Trophoblast cell (in vitro differentiated cells and primary cell): Measurements from ENCODE around the gene PRKAR1B.
A peak's percentile ranks its signal among the peaks of the same experiment; 100 is the strongest.

Source experiments
- DNase-seq, 2 donors: peaks; one replicate each; pipeline ENCODE4 v3.0.0-alpha.2; 2016
- H2AFZ ChIP-seq: 2 replicates; pipeline ENCODE4 v1.6.1; 2013; ENCODE audit warnings: low read length, moderate library complexity, mild to moderate bottlenecking; ENCODE audit not compliant: insufficient read depth, poor library complexity
- H2AK5ac ChIP-seq: 2 replicates; pipeline ENCODE4 v1.6.1; 2013; ENCODE audit warnings: mild to moderate bottlenecking, low read length
- H2BK120ac ChIP-seq: 2 replicates; pipeline ENCODE4 v1.6.1; 2013; ENCODE audit warnings: low read length, mild to moderate bottlenecking, moderate library complexity; ENCODE audit not compliant: insufficient read depth, poor library complexity
- H2BK12ac ChIP-seq: 2 replicates; pipeline ENCODE4 v1.6.1; 2013; ENCODE audit warnings: mild to moderate bottlenecking, low read length, moderate library complexity
- H2BK5ac ChIP-seq: 2 replicates; pipeline ENCODE4 v1.6.1; 2013; ENCODE audit warnings: low read length, low read depth, moderate library complexity, mild to moderate bottlenecking; ENCODE audit not compliant: poor library complexity
- H3K14ac ChIP-seq: 2 replicates; pipeline ENCODE4 v1.6.1; 2013; ENCODE audit warnings: mild to moderate bottlenecking, low read length
- H3K18ac ChIP-seq: 2 replicates; pipeline ENCODE4 v1.6.1; 2013; ENCODE audit warnings: mild to moderate bottlenecking, low read length
- H3K23ac ChIP-seq: 2 replicates; pipeline ENCODE4 v1.6.1; 2013; ENCODE audit warnings: low read length
- H3K27ac ChIP-seq: 2 replicates; pipeline ENCODE4 v1.5.1; 2013; ENCODE audit warnings: low read depth, mild to moderate bottlenecking, inconsistent platforms, low read length, moderate library complexity
- H3K27me3 ChIP-seq: 2 replicates; pipeline ENCODE4 v1.6.1; 2013; ENCODE audit warnings: inconsistent platforms, mild to moderate bottlenecking, low read length, moderate library complexity; ENCODE audit not compliant: insufficient read depth
- H3K36me3 ChIP-seq, 2 experiments: 1 replicate in 1 of 2; 2 replicates in 1 of 2; pipeline ENCODE4 v1.6.1; 2013; ENCODE audit warnings: low read length in 2 of 2, mild to moderate bottlenecking in 2 of 2, moderate library complexity in 1 of 2; ENCODE audit not compliant: insufficient read depth in 2 of 2, control insufficient read depth in 1 of 2
- H3K4ac ChIP-seq: 2 replicates; pipeline ENCODE4 v1.6.1; 2013; ENCODE audit warnings: low read depth, mild to moderate bottlenecking, low read length, moderate library complexity
- H3K4me1 ChIP-seq, 2 experiments: 1 replicate in 1 of 2; 2 replicates in 1 of 2; pipeline ENCODE4 v1.6.1; 2013; ENCODE audit warnings: low read length in 2 of 2, mild to moderate bottlenecking in 2 of 2, moderate library complexity in 1 of 2; ENCODE audit not compliant: insufficient read depth in 2 of 2, control insufficient read depth in 1 of 2
- H3K4me2 ChIP-seq: 2 replicates; pipeline ENCODE4 v1.6.1; 2013; ENCODE audit warnings: inconsistent platforms, mild to moderate bottlenecking, low read length, moderate library complexity
- H3K4me3 ChIP-seq: 2 replicates; pipeline ENCODE4 v1.5.1; 2013; ENCODE audit warnings: mild to moderate bottlenecking, low read depth, low read length, inconsistent platforms
- H3K79me1 ChIP-seq: one replicate; pipeline ENCODE4 v1.6.1; 2013; ENCODE audit warnings: low read length
- H3K79me2 ChIP-seq: 2 replicates; pipeline ENCODE4 v1.6.1; 2013; ENCODE audit warnings: low read length, mild to moderate bottlenecking; ENCODE audit not compliant: control insufficient read depth, insufficient read depth, poor library complexity
- H3K9ac ChIP-seq: 2 replicates; pipeline ENCODE4 v1.6.1; 2013; ENCODE audit warnings: mild to moderate bottlenecking, low read length
- H3K9me3 ChIP-seq: 2 replicates; pipeline ENCODE4 v1.6.1; 2013; ENCODE audit warnings: low read depth, mild to moderate bottlenecking, control low read depth, inconsistent platforms, low read length; ENCODE audit not compliant: insufficient read depth
- H4K12ac ChIP-seq: 2 replicates; pipeline ENCODE4 v1.6.1; 2013; ENCODE audit warnings: low read depth, mild to moderate bottlenecking, low read length, moderate library complexity
- H4K8ac ChIP-seq: 2 replicates; pipeline ENCODE4 v1.6.1; 2013; ENCODE audit warnings: low read depth, mild to moderate bottlenecking, low read length, moderate library complexity
- H4K91ac ChIP-seq: one replicate; pipeline ENCODE4 v1.6.1; 2013; ENCODE audit warnings: low read depth, mild to moderate bottlenecking, low read length, moderate library complexity
- WGBS: extraction: QIAGEN DNeasy Blood & Tissue Kit; methylation state at CpG from one replicate; pipeline ENCODE4 v1.1.7; 2013; ENCODE audit warnings: missing lambda C conversion rate; ENCODE audit not compliant: insufficient read length, insufficient coverage; ENCODE audit errors: extremely low coverage; 5-methylcytosine and 5-hydroxymethylcytosine counted together

Gene PRKAR1B

GRCh38 chr7:770741-771166, 43.7 kb upstream of the PRKAR1B start:
- no peak overlapping the region for H3K27ac ChIP-seq
- no peaks in the 10 kb centered on the region for H3K79me1 ChIP-seq
- H2BK120ac ChIP-seq = no peak overlapping the region
- no peak for DNase-seq
- H3K14ac ChIP-seq = no peak overlapping the region
- no peak overlapping the region for H3K23ac ChIP-seq
- H4K91ac ChIP-seq = no peak overlapping the region
- no peak overlapping the region for H3K9ac ChIP-seq
- H2BK12ac ChIP-seq = no peak overlapping the region
- no CpG with 5 or more reads among the region's 7 CpGs for WGBS
- H3K18ac ChIP-seq = no peak overlapping the region
- no peaks in the 10 kb centered on the region for H3K27me3 ChIP-seq
- H3K79me2 ChIP-seq = no peaks in the 10 kb centered on the region
- H3K36me3 ChIP-seq = peaks cover 22 to 33% of the 10 kb centered on the region in 2 experiments
- H2AFZ ChIP-seq = no peak overlapping the region
- H3K4me2 ChIP-seq = no peak overlapping the region
- H2AK5ac ChIP-seq = no peak overlapping the region
- H2BK5ac ChIP-seq = no peak overlapping the region
- no peak overlapping the region for H3K4ac ChIP-seq
- no peak overlapping the region for H4K8ac ChIP-seq
- peaks cover 3% of the 10 kb centered on the region for H3K9me3 ChIP-seq
- peaks cover 2 to 7% of the 10 kb centered on the region in 2 experiments for H3K4me1 ChIP-seq
- no peak overlapping the region for H4K12ac ChIP-seq
- no peak overlapping the region for H3K4me3 ChIP-seq

DNA sequence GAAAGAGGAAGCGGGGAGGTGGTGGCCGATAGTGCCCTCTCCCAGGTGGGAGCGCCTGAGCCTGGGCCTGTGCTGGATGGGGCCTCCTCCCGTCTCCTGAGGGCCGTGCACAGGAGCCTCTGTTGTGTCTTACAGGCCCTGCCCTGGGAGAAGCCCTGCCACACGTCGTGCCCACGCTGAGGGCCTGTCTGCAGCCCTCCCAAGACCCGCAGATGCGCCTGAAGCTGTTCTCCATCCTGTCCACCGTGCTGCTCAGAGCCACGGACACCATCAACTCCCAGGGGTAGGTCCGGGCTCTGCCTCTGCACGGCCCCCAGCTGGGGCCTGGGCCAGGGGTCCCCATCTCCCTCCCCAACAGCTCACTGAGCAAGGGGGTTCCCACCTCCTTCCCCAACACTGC, 43.3 kb upstream of the PRKAR1B start:
- Histone ChIP-seq H2AK5ac (no peak overlapping the region), H3K79me1 (no peaks in the 10 kb centered on the region), H3K4me1 (peaks cover 2 to 7% of the 10 kb centered on the region in 2 experiments), H3K23ac (no peak overlapping the region), H2AFZ (no peak overlapping the region), H3K4me2 (no peak overlapping the region), H3K18ac (no peak overlapping the region), H2BK12ac (no peak overlapping the region), H4K8ac (no peak overlapping the region), H3K36me3 (peaks cover 25 to 34% of the 10 kb centered on the region in 2 experiments), H3K9ac (no peak overlapping the region), H4K12ac (no peak overlapping the region), H4K91ac (no peak overlapping the region), H3K4ac (no peak overlapping the region), H2BK5ac (no peak overlapping the region), H3K27me3 (no peaks in the 10 kb centered on the region), H3K14ac (no peak overlapping the region), H3K79me2 (no peaks in the 10 kb centered on the region), H3K4me3 (no peak overlapping the region), H2BK120ac (no peak overlapping the region), H3K9me3 (peaks cover 3% of the 10 kb centered on the region), H3K27ac (no peak overlapping the region)
- WGBS = no CpG with 5 or more reads among the region's 14 CpGs
- DNase-seq = no peak

- Histone ChIP-seq H2BK120ac (no peak overlapping the region), H2BK5ac (no peak overlapping the region), H3K4me1 (peaks cover 2 to 7% of the 10 kb centered on the region in 2 experiments), H3K36me3 (peaks cover 30 to 40% of the 10 kb centered on the region in 2 experiments), H3K9me3 (peaks cover 3% of the 10 kb centered on the region), H3K4ac (no peak overlapping the region), H4K8ac (no peak overlapping the region), H3K14ac (no peak overlapping the region), H3K27me3 (no peaks in the 10 kb centered on the region), H3K79me1 (no peaks in the 10 kb centered on the region), H3K4me2 (no peak overlapping the region), H3K18ac (no peak overlapping the region), H3K23ac (no peak overlapping the region), H4K12ac (no peak overlapping the region), H3K79me2 (no peaks in the 10 kb centered on the region), H2AK5ac (no peak overlapping the region), H3K9ac (no peak overlapping the region), H2AFZ (no peak overlapping the region), H3K4me3 (no peak overlapping the region), H2BK12ac (no peak overlapping the region), H4K91ac (no peak overlapping the region), H3K27ac (no peak overlapping the region)
- WGBS = no CpG with 5 or more reads among the region's 36 CpGs
- no peak for DNase-seq
These were observed 41.9 kb upstream of the PRKAR1B start for GRCh38 chr7:768881-769504.

DNA sequence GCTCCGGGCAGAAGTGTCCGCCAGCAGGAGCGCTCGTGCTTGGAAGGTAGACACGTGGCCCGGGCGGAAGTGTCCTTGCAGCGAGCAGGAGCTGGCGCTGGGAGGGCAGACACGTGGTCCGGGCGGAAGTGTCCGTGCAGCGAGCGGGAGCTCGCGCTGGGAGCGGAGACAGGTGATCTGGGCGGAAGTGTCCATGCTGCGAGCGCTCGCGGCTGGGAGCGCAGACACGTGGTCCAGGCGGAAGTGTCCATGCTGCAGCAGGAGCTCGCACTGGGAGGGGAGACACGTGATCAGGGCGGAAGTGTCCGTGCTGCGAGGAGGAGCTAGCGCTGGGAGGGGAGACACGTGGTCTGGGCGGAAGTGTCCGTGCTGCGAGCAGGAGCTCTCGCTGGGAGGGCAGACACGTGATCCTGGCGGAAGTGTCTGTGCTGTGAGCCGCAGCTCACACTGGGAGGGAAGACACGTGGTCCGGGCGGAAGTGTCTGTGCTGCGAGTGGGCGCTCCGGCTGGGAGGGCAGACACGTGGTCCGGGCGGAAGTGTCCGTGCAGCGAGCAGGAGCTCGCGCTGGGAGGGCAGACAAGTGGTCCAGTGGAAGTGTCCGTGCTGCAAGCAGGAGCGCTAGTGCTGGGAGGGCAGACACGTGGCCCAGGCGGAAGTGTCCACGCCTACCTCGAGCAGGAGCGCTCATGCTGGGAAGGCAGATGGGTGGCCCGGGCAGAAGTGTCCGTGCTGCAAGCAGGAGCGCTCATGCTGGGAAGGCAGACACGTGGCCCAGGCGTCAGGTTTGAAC, 41.1 kb upstream of the PRKAR1B start:
- H4K12ac ChIP-seq = no peak overlapping the region
- H3K9me3 ChIP-seq = peaks cover 3% of the 10 kb centered on the region
- no peak overlapping the region for H3K18ac ChIP-seq
- H2BK5ac ChIP-seq = no peak overlapping the region
- H2AFZ ChIP-seq = no peak overlapping the region
- no peaks in the 10 kb centered on the region for H3K79me1 ChIP-seq
- no peak overlapping the region for H3K4me3 ChIP-seq
- H3K9ac ChIP-seq = no peak overlapping the region
- H3K4me2 ChIP-seq = no peak overlapping the region
- WGBS = no CpG with 5 or more reads among the region's 65 CpGs
- peaks cover 2 to 7% of the 10 kb centered on the region in 2 experiments for H3K4me1 ChIP-seq
- H4K91ac ChIP-seq = no peak overlapping the region
- no peaks in the 10 kb centered on the region for H3K79me2 ChIP-seq
- H3K27me3 ChIP-seq = no peaks in the 10 kb centered on the region
- no peak overlapping the region for H2AK5ac ChIP-seq
- no peak overlapping the region for H4K8ac ChIP-seq
- H3K36me3 ChIP-seq = peaks cover 33 to 44% of the 10 kb centered on the region in 2 experiments
- H3K4ac ChIP-seq = no peak overlapping the region
- no peak overlapping the region for H3K14ac ChIP-seq
- no peak overlapping the region for H3K23ac ChIP-seq
- no peak overlapping the region for H2BK12ac ChIP-seq
- DNase-seq = peak; percentile 93 to 96
- H3K27ac ChIP-seq = no peak overlapping the region
- H2BK120ac ChIP-seq = no peak overlapping the region
